ENCODE data around the gene TBCA. TPM values are rescaled to one million over a fixed set of nuclear protein-coding genes. Genes with fewer than 3 reads are reported as not detected.
A peak's percentile ranks its signal among the peaks of the same experiment; 100 is the strongest.

Gene TBCA
- total and polyA plus RNA-seq, 2 experiments from 2014 or later, result 60.1 to 257 TPM

DNA sequence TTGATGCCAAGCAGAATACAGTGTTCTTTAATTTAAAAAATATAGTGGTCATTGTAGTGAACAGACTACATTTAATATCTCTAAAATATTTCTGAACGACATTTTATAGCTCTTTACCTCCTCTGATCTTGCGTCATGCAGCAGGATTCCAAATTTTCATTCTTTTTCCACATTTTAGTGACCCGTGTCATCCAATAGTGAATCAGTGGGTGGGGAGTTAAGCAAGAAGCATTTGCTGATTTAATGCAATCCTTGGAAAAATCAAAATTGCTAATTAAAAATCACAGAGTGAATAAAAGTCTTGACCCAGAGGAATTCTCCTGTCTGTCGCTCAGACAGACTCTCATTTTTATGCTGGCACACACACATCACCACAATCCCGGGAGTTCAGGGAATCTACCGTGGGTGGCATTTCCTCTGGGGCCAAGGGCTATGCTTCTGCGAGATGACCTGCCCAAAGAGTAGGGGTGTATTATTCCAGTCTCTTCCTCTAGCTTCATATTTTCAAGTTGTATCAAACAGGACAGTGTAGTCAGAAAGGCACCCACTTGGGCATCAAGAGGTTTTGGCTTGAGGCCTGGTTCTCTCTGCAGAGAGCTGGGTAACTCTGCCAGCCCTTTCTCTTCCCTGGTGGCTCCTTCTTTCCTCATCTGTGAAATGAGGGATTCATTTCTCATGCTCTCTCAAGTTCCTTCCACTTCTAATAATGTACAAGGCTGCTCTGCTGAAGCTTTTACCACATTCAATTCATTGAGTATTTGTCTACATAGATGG lies 112.9 kb downstream of the TBCA start:
- WGBS, 2 experiments (ENCODE audit: low coverage in 1 of 2, low lambda C conversion rate in 2 of 2, missing lambda C conversion rate in 2 of 2), result 10 to 13% methylated on average over 7 of the region's 7 CpGs

DNA sequence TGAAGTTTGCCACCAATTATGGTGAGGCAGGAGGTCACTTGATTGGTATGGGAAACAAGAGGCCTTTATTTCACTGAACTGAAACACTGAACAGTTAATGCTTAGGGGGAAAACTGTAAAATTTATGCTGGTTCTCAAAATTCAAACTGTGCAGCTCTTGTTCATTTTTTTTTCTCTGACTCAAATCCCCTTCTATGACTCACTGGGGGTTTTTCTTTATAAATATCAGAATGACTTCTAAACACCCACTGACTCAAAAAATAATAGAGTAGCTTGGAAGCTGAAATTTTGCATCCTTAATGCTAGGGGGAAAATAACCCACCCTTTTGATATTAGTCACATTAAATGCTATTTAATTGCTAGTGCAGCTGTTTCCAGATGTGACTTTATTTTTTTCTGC lies 113.5 kb downstream of the TBCA start:
- H3K36me3 ChIP-seq (ENCODE audit: low read depth), result no peaks in the 10 kb centered on the region
- H3F3A ChIP-seq (ENCODE audit: insufficient read depth), result peaks cover 6% of the 10 kb centered on the region; the same call in 1 of the 2 replicates
- H3K4me3 ChIP-seq, result peak overlapping the region; percentile 9; the same call in 1 of the 2 replicates
- in situ Hi-C loops (cut with MboI), result no loop called here
- no peak for TF ChIP-seq EZH2phosphoT487 (IDR thresholded peaks at IDR 0.05; ENCODE audit: insufficient read depth, low read depth)
- no peak for TF ChIP-seq EZH2 (IDR thresholded peaks at IDR 0.05; ENCODE audit: insufficient read depth, poor library complexity, severe bottlenecking)
- H2AFZ ChIP-seq, result 0 out of 2 replicates have a peak overlapping the region, but pooled peaks have one; percentile 23
- H3K4me1 ChIP-seq (ENCODE audit: insufficient read depth), result peaks cover 13% of the 10 kb centered on the region
- H4K20me1 ChIP-seq (ENCODE audit: insufficient read depth), result no peaks in the 10 kb centered on the region
- H3K79me2 ChIP-seq (ENCODE audit: insufficient read depth), result no peaks in the 10 kb centered on the region
- no peaks in the 10 kb centered on the region for H3K9me3 ChIP-seq (ENCODE audit: low read depth)
- H3K9me2 ChIP-seq (ENCODE audit: insufficient read depth), result no peaks in the 10 kb centered on the region
- peak overlapping the region; percentile 35 for H3K4me2 ChIP-seq (ENCODE audit: unreplicated experiment)
- H3K27me3 ChIP-seq (replicated peaks; ENCODE audit: insufficient read depth), result peaks cover 4% of the 10 kb centered on the region; the same call in 1 of the 2 replicates
- H3K27ac ChIP-seq, result no peak overlapping the region
- H3K9ac ChIP-seq, result no peak overlapping the region
- no peak for DNase-seq

More for the DNA sequence above, 112.9 kb downstream of the TBCA start:
- H3K9ac ChIP-seq, result no peak overlapping the region
- H3K27ac ChIP-seq, result no peak overlapping the region
- DNase-seq, result peak; percentile 80
- in situ Hi-C loops (cut with MboI), result no loop called here
- peak overlapping the region; percentile 23; the same call in 1 of the 2 replicates for H2AFZ ChIP-seq
- peak overlapping the region; percentile 35 for H3K4me2 ChIP-seq (ENCODE audit: unreplicated experiment)
- no peak for TF ChIP-seq EZH2 (IDR thresholded peaks at IDR 0.05; ENCODE audit: insufficient read depth, poor library complexity, severe bottlenecking)
- no peak for TF ChIP-seq EZH2phosphoT487 (IDR thresholded peaks at IDR 0.05; ENCODE audit: insufficient read depth, low read depth)
- H3K4me3 ChIP-seq, result peak overlapping the region; percentile 9; the same call in 1 of the 2 replicates
- peaks cover 11% of the 10 kb centered on the region for H3K27me3 ChIP-seq (replicated peaks; ENCODE audit: insufficient read depth)
- no peaks in the 10 kb centered on the region for H3K9me3 ChIP-seq (ENCODE audit: low read depth)
- H3K36me3 ChIP-seq (ENCODE audit: low read depth), result no peaks in the 10 kb centered on the region
- H3K9me2 ChIP-seq (ENCODE audit: insufficient read depth), result no peaks in the 10 kb centered on the region
- H3F3A ChIP-seq (ENCODE audit: insufficient read depth), result peaks cover 6% of the 10 kb centered on the region; the same call in 1 of the 2 replicates
- H3K79me2 ChIP-seq (ENCODE audit: insufficient read depth), result no peaks in the 10 kb centered on the region
- H3K4me1 ChIP-seq (ENCODE audit: insufficient read depth), result peaks cover 13% of the 10 kb centered on the region
- H4K20me1 ChIP-seq (ENCODE audit: insufficient read depth), result no peaks in the 10 kb centered on the region

DNA sequence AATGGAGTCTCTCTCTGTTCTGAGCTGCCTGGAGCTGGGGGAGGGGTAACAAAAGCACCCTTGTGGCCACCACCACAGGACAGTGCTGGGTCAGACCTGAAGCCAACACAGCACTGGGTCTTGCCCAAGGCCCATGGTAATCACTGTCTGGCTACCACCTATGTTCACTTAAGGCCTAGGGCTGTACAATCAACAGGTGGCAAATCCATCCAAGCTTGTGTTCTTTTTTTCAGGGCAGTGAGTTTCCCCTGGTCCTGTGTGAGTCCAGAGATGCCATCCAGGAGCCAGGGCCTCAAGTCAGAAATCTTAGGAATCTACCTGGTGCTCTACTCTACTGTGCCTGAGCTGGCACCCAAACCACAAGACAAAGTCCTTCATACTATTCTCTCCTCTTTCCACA lies 117.5 kb downstream of the TBCA start:
- Histone ChIP-seq H3K4me2 (ENCODE audit: unreplicated experiment) (no peak overlapping the region), H3K9me2 (ENCODE audit: insufficient read depth) (no peaks in the 10 kb centered on the region), H3K27ac (no peak overlapping the region), H3K9ac (no peak overlapping the region), H3K4me1 (ENCODE audit: insufficient read depth) (peaks cover 13% of the 10 kb centered on the region), H3K9me3 (ENCODE audit: low read depth) (no peaks in the 10 kb centered on the region), H3F3A (ENCODE audit: insufficient read depth) (peaks cover 6% of the 10 kb centered on the region; the same call in 1 of the 2 replicates), H4K20me1 (ENCODE audit: insufficient read depth) (no peaks in the 10 kb centered on the region), H3K79me2 (ENCODE audit: insufficient read depth) (no peaks in the 10 kb centered on the region), H3K4me3 (no peak overlapping the region), H3K27me3 (replicated peaks; ENCODE audit: insufficient read depth) (peaks cover 22% of the 10 kb centered on the region; the same call in 1 of the 2 replicates), H3K36me3 (ENCODE audit: low read depth) (no peaks in the 10 kb centered on the region), H2AFZ (no peak overlapping the region)
- TF ChIP-seq EZH2 (IDR thresholded peaks at IDR 0.05; ENCODE audit: insufficient read depth, poor library complexity, severe bottlenecking) (no peak), EZH2phosphoT487 (IDR thresholded peaks at IDR 0.05; ENCODE audit: insufficient read depth, low read depth) (no peak)
- in situ Hi-C loops (cut with MboI), result no loop called here
- DNase-seq, result no peak

GRCh38 chr5:77651343-77651742 lies 124.8 kb downstream of the TBCA start:
- TF ChIP-seq EZH2 (IDR thresholded peaks at IDR 0.05; ENCODE audit: insufficient read depth, poor library complexity, severe bottlenecking) (no peak), EZH2phosphoT487 (IDR thresholded peaks at IDR 0.05; ENCODE audit: insufficient read depth, low read depth) (no peak)
- Histone ChIP-seq H3K4me3 (no peak overlapping the region), H3K36me3 (ENCODE audit: low read depth) (no peaks in the 10 kb centered on the region), H4K20me1 (ENCODE audit: insufficient read depth) (no peaks in the 10 kb centered on the region), H2AFZ (no peak overlapping the region), H3K4me2 (ENCODE audit: unreplicated experiment) (no peak overlapping the region), H3K9me3 (ENCODE audit: low read depth) (no peaks in the 10 kb centered on the region), H3K27me3 (replicated peaks; ENCODE audit: insufficient read depth) (peaks cover 52% of the 10 kb centered on the region), H3K4me1 (ENCODE audit: insufficient read depth) (no peaks in the 10 kb centered on the region), H3K9me2 (ENCODE audit: insufficient read depth) (no peaks in the 10 kb centered on the region), H3F3A (ENCODE audit: insufficient read depth) (no peaks in the 10 kb centered on the region), H3K9ac (no peak overlapping the region), H3K79me2 (ENCODE audit: insufficient read depth) (no peaks in the 10 kb centered on the region), H3K27ac (no peak overlapping the region)
- in situ Hi-C loops (cut with MboI), result no loop called here
- no peak for DNase-seq
- 11 to 18% methylated on average over 2 of the region's 2 CpGs for WGBS, 2 experiments (ENCODE audit: low coverage in 1 of 2, low lambda C conversion rate in 2 of 2, missing lambda C conversion rate in 2 of 2)

All from GM23248 (cell line).